Measurements from ENCODE around the gene FAM43A.

The FAM43A gene

GRCh38 chr3:194647747-194648146, 37.9 kb upstream of the FAM43A start:
- H3K4me3 ChIP-seq (ENCODE audit: low read depth, low read length), result no peak overlapping the region
- in situ Hi-C loops (cut with HindIII; ENCODE audit: low sequenced_read_pairs), result no loop called here
- no peak for DNase-seq (ENCODE audit: low read depth, low spot score)

GRCh38 chr3:194654443-194654842, 31.2 kb upstream of the FAM43A start:
- no peak for TF ChIP-seq CTCF (IDR thresholded peaks at IDR 0.05; ENCODE audit: low read depth, low read length)
- in situ Hi-C loops (cut with HindIII; ENCODE audit: low sequenced_read_pairs), result no loop called here
- no peak for DNase-seq (ENCODE audit: low read depth, low spot score)
- no peak overlapping the region for H3K4me3 ChIP-seq (ENCODE audit: low read depth, low read length)

More at GRCh38 chr3:194647747-194648146, 37.9 kb upstream of the FAM43A start:
- no peak for TF ChIP-seq CTCF (IDR thresholded peaks at IDR 0.05; ENCODE audit: low read depth, low read length)

DNA sequence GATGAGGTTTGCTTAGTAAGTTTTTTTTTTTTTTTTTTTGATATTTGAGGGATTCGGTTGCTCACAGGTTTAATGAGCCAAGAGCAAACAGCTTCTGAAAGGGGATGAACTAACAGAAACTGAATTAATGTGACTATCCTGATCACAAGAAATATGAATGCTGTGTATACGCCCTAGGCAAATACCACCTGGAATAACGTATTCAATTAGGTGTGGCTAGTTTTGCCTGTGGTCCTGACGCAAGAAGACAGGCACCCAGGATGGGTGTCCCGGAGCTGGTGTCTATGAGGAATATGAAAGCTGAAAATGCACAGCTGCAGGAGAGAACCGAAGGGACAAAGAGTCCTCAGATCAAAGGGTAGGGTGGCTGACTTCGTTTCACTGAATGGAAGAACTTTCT, 28.2 kb upstream of the FAM43A start:
- H3K4me3 ChIP-seq (ENCODE audit: low read depth, low read length), result no peak overlapping the region
- in situ Hi-C loops (cut with HindIII; ENCODE audit: low sequenced_read_pairs), result no loop called here
- TF ChIP-seq CTCF (IDR thresholded peaks at IDR 0.05; ENCODE audit: low read depth, low read length), result no peak
- no peak for DNase-seq (ENCODE audit: low read depth, low spot score)

DNA sequence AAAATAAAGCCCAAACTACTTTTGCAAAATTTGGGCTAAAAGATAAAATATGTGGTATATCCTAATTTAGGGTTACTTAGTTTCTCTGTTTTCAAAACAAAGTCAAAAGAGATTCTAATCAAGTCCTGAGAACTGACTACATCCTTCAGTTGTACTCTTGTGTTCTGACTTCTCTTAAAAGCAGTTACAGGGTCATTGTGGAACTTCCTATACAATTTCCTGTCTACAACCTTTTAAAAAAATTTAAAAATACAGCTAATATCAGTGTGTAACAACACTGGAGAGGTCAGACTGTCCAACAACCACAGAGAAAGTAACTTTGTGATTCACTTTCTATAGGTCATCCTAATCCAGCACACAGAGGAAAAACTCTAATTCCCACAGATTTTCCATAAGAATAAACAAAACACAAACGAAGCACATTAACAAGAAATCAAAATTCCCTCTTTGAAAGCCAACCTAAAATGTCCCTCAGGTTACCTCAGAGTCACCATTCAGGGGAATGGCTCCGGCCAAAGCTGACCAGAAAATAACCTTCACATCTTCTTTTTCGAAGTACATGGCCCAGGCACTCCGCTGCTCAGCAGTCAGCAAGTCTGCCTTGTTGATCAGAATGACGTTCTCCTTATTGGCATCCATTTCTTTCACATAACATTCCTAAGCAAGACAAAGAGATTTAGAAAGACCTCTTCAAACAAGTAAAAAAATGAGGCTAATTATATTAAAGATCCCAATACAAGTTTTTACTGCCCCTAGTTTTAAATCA, 27.0 kb upstream of the FAM43A start:
- H3K4me3 ChIP-seq (ENCODE audit: low read depth, low read length), result no peak overlapping the region
- TF ChIP-seq CTCF (IDR thresholded peaks at IDR 0.05; ENCODE audit: low read depth, low read length), result no peak
- in situ Hi-C loops (cut with HindIII; ENCODE audit: low sequenced_read_pairs), result no loop called here
- DNase-seq (ENCODE audit: low read depth, low spot score), result no peak

DNA sequence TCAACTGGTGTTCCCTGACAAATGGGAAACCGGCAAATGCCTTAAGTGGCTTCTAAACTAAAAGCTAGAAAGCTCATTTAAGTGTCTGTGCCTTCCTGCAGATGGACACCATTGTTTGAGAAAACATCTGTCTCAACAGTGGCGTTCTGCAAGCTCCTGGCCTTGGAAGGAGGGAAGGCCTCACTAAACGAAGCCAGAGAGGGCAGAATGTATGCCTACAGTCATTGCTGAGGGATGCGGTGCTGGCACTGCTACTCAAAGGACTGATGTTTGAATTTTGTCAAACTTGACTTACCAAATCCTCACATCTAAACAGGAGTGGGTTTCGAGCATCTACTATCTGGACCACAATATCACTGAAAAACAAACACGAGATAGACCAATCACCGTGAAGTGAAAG, 25.9 kb upstream of the FAM43A start:
- TF ChIP-seq CTCF (IDR thresholded peaks at IDR 0.05; ENCODE audit: low read depth, low read length), result no peak
- H3K4me3 ChIP-seq (ENCODE audit: low read depth, low read length), result no peak overlapping the region
- DNase-seq (ENCODE audit: low read depth, low spot score), result no peak
- in situ Hi-C loops (cut with HindIII; ENCODE audit: low sequenced_read_pairs), result no loop called here

DNA sequence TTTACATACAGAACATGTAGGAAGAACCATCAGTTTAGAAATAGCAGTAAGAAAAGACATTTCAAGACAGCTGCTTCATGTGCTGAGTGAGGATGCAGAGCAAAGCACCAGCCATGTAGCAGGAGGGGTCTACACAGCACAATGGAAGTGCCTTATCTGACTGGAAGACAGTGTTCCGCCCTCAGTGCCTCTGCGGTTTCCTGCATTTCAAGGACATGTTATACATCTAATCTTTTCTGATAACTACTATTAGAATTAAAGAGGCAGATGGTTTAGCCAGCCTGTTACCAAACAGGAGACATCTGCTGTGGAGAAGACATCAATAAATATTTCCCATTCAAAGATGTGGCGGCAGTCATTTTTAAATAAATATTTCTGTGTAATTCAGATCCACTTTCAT, 24.3 kb upstream of the FAM43A start:
- in situ Hi-C loops (cut with HindIII; ENCODE audit: low sequenced_read_pairs), result no loop called here
- no peak overlapping the region for H3K4me3 ChIP-seq (ENCODE audit: low read depth, low read length)
- no peak for TF ChIP-seq CTCF (IDR thresholded peaks at IDR 0.05; ENCODE audit: low read depth, low read length)
- no peak for DNase-seq (ENCODE audit: low read depth, low spot score)

All from astrocyte of the spinal cord (primary cell).